Measurements from ENCODE around the gene PRKCD.
A peak's percentile ranks its signal among the peaks of the same experiment; 100 is the strongest.

The PRKCD gene

DNA sequence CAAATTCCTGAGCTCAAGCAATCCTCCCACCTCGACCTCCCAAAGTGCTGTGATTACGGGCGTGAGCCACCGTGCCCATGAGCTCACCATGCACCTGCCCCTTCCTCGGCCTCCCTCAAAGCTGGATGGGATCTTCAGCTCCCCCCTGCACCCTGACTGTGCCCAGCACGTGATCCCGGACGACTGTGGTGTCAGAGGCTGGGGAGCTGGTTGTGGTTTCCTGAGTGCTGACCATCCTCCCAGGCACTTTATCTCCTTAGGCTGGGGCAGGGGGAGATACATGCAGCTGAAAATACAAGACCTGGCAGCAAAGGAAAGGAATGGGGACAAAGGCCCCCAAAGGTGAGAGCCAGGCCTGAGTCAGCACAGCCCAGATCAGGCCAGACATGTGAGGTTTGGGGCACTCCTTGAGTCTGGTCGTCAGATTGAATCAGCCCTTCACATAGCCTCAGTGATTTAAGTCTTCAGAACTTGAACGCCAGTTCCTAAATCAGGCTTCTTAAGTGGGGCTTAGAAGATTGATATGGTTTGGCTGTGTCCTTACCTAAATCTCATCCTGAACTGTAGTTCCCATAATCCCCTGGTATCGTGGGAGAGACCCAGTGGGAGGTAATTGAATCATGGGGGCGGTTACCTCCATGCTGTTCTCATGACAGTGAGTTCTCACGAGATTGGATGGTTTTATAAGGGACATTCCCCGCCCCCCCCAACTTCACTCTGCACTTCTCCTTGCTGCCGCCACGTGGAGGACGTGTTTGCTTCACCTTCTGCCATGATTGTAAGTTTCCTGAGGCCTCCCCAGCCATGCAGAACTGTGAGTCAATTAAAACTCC is 35.8 kb downstream of the PRKCD start:
- Mint-ChIP-seq H3K4me3 (peak overlapping the region in 1 of 2 donors; percentile 3), H3K27ac (peak overlapping the region in 1 of 2 donors; percentile 27), H3K27me3 (peaks cover 7% of the 10 kb centered on the region), H3K4me1 (peaks cover 20% of the 10 kb centered on the region), H3K9me3 (no peaks in the 10 kb centered on the region)
- DNase-seq (peak in 1 of 2 donors; percentile 26), ATAC-seq (no peak)

GRCh38 chr3:53198256-53198977 is 37.4 kb downstream of the PRKCD start:
- H3K4me3 Mint-ChIP-seq: no peak overlapping the region
- ATAC-seq: no peak

DNA sequence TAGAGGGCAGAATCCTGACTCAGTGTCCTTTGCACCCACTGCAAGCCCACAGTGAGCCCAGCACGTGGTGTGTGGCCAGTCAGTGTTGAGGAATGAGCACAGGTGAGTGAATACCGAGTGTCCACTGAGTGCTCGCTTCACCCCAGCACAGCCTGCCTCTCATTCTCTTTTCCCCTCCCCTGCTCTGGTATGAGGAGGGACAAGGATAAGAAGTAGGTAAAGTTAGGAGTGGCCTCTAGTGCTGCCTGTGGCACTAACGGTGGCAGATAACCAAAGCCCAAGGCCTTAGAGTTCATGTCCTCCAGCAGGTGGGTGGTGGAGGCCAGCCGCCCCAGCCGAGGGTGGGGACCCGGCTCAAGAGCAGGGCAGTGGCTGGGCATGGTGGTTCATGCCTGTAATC is 38.0 kb downstream of the PRKCD start:
- Mint-ChIP-seq H3K27me3 (peaks cover 15% of the 10 kb centered on the region), H3K4me3 (no peak overlapping the region), H3K4me1 (peaks cover 20% of the 10 kb centered on the region), H3K27ac (no peak overlapping the region), H3K9me3 (no peaks in the 10 kb centered on the region)
- DNase-seq (no peak), ATAC-seq (no peak)

More at GRCh38 chr3:53198256-53198977, 37.4 kb downstream of the PRKCD start:
- Mint-ChIP-seq H3K27ac (peak overlapping the region in 1 of 2 donors; percentile 23), H3K9me3 (no peaks in the 10 kb centered on the region), H3K27me3 (peaks cover 15% of the 10 kb centered on the region), H3K4me1 (peaks cover 20% of the 10 kb centered on the region)
- DNase-seq: no peak

DNA sequence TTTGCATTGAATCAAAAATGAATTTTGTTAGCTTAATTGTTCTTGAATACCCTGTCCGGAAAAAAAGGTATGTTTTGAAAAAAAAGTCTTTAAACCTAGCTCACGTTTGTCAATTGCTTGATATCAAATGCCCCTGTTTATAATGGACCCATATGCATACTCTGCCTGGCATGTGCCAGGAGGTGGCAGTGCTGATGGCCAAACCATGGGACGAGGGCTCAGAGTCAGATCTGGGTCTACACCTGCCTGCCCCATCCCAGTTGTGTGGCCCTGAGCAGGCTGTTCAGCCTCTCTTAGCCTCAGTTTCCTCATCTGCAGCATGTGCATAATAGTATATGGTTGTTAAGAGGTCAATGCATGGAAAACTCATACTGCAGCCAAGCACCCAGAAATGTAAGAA is 38.8 kb downstream of the PRKCD start:
- Mint-ChIP-seq H3K27ac (no peak overlapping the region), H3K27me3 (peaks cover 15% of the 10 kb centered on the region), H3K9me3 (no peaks in the 10 kb centered on the region), H3K4me1 (peaks cover 20% of the 10 kb centered on the region), H3K4me3 (no peak overlapping the region)
- no peak for DNase-seq
- ATAC-seq: peak; percentile 58

DNA sequence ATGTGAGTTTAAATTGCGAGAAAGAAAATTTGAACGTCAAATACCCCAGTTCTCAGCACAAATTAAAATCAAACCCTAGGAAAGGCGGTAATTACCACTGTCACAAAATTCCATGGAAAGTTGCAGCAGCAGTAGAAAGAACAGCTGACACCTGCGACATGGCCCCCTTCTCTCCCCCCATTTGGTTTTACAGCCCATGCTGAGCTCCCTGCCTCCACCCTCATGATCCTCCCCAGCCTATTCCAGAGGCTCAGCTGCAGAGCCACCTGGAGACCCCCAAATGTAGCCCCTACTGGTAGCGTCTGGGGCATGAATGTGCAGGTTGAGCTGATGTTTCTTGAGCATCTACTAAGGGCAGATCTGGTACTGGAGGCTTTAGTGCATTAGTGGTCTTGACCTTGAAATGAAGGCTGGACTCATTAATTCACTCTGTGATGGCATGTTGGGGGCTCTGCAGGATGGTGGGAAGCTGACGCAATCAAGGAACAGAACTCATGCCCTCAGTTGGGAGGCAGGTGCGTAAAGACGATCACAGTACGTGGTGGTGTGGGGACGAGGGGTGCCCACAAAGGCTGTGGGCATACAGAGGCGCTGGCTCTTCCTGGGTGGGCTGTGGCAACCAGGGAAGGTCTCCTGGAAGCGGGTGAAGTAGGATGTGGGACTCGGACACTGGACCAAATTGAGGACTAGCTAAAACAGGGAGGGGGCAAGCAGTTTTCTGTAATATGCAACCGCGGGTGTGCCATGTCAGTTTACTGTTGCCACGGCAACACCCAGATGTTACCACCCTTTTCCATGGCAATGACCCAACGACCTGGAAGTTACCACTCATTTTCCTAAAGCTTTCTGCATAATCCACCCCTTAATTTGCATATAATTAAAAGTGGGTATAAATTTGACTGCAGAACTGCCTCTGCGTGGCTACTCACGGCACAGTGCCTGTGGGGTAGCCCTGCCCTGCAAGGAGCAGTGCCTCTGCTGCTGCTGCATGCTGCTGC is 39.8 kb downstream of the PRKCD start:
- DNase-seq (no peak), ATAC-seq (no peak)
- peaks cover 10% of the 10 kb centered on the region for H3K4me1 Mint-ChIP-seq
- H3K27ac Mint-ChIP-seq: no peak overlapping the region
- no peaks in the 10 kb centered on the region for H3K9me3 Mint-ChIP-seq
- H3K4me3 Mint-ChIP-seq: no peak overlapping the region
- peaks cover 15% of the 10 kb centered on the region for H3K27me3 Mint-ChIP-seq

DNA sequence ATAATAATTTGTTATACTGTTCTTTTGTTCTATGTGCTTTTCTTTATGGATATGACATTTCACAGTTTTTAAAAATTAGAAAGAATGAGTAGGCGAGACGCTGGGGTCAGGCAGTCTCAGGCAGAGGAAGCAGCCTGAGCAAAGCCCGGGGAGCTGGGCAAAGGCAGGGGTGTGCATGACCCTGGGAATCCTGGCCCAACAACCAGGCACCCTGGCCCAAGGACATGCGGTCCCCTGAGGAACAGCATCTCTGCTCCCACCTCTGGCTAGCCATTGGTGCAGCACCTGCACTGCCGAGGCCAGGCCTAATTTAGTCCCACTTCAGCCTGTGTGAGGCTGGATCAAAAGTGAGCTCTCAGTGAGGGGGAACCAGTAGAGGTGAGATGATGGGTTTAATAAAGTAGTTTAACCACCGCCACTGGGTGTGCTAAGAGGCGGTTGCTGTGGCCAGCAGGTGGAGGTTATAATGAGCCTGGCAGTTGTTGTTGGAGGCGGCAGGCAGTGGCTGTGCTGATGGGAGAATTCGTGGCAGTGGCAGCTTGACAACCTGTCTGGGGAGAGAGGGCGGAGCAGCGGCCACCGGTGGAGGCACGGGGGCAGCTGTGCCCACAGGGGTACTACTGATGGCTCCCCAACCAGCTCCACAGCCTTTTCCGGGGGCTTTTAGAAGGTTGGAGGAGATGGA is 41.5 kb downstream of the PRKCD start:
- ATAC-seq (no peak), DNase-seq (no peak)
- peak overlapping the region in 1 of 2 donors; percentile 90 for H3K27ac Mint-ChIP-seq
- no peaks in the 10 kb centered on the region for H3K4me1 Mint-ChIP-seq
- H3K27me3 Mint-ChIP-seq: peaks cover 15% of the 10 kb centered on the region
- H3K9me3 Mint-ChIP-seq: no peaks in the 10 kb centered on the region
- H3K4me3 Mint-ChIP-seq: no peak overlapping the region

- ATAC-seq: no peak
- no peak for DNase-seq
- peaks cover 8% of the 10 kb centered on the region for H3K4me1 Mint-ChIP-seq
- no peak overlapping the region for H3K27ac Mint-ChIP-seq
- H3K9me3 Mint-ChIP-seq: peaks cover 6 to 7% of the 10 kb centered on the region in 2 donors
- no peaks in the 10 kb centered on the region for H3K27me3 Mint-ChIP-seq
- no peak overlapping the region for H3K4me3 Mint-ChIP-seq
Measured at GRCh38 chr3:53211706-53212702, 51.0 kb downstream of the PRKCD start.

- Mint-ChIP-seq H3K27me3 (no peaks in the 10 kb centered on the region), H3K27ac (no peak overlapping the region), H3K4me1 (peaks cover 8% of the 10 kb centered on the region), H3K9me3 (peaks cover 5 to 6% of the 10 kb centered on the region in 2 donors), H3K4me3 (no peak overlapping the region)
- ATAC-seq: no peak
- DNase-seq: no peak
Measured at GRCh38 chr3:53213276-53213675, 52.3 kb downstream of the PRKCD start.

- no peak for DNase-seq
- no peak overlapping the region for H3K4me3 Mint-ChIP-seq
- ATAC-seq: no peak
- no peak overlapping the region for H3K27ac Mint-ChIP-seq
- H3K27me3 Mint-ChIP-seq: no peaks in the 10 kb centered on the region
- peaks cover 13% of the 10 kb centered on the region for H3K4me1 Mint-ChIP-seq
- H3K9me3 Mint-ChIP-seq: no peaks in the 10 kb centered on the region
Measured at GRCh38 chr3:53215816-53216215, 54.8 kb downstream of the PRKCD start.

DNA sequence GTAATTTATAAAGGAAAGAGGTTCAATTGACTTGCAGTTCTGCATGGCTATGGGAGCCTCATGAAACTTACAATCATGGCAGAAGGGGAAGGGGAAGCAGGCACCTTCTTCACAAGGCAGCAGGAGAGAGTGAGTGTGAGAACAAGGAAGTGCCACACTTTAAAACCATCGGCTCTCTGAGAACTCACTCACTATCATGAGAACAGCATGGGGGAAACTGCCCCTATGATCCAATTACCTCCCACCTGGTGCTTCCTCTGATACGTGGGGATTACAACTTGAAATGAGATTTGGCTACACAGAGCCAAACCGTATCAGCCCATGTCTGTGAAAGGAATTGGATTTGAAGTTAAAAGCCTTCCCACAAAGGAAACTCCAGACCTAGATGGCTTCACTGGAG is 55.7 kb downstream of the PRKCD start:
- Mint-ChIP-seq H3K4me1 (peaks cover 7% of the 10 kb centered on the region), H3K9me3 (no peaks in the 10 kb centered on the region), H3K27ac (no peak overlapping the region), H3K27me3 (no peaks in the 10 kb centered on the region), H3K4me3 (no peak overlapping the region)
- DNase-seq (no peak), ATAC-seq (no peak)

GRCh38 chr3:53217175-53217574 is 56.2 kb downstream of the PRKCD start:
- H3K27ac Mint-ChIP-seq: no peak overlapping the region
- peaks cover 5% of the 10 kb centered on the region for H3K4me1 Mint-ChIP-seq
- no peak for ATAC-seq
- DNase-seq: no peak
- no peak overlapping the region for H3K4me3 Mint-ChIP-seq
- no peaks in the 10 kb centered on the region for H3K27me3 Mint-ChIP-seq
- H3K9me3 Mint-ChIP-seq: no peaks in the 10 kb centered on the region

DNA sequence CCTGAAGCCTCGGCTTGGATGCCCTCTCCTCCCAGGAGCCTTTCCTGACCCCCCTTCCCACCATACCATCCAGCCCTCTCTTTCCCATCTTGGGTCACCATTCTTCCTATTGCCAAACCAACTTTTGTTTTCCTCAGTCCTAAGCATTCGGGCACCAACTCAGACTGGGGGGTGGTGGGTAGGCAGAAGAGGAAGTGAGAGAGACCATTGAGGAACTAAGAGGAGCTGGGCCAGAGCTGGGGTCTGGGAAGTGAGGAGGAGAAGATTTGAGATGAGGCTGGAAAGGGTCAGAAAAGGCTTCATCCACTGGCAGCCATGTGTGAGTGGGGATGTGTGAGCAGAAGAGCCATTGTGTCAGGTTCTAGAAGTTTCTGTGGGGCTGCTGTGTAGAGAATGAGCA is 57.1 kb downstream of the PRKCD start:
- DNase-seq: no peak
- Mint-ChIP-seq H3K27ac (no peak overlapping the region), H3K4me3 (no peak overlapping the region), H3K9me3 (no peaks in the 10 kb centered on the region), H3K27me3 (no peaks in the 10 kb centered on the region), H3K4me1 (peaks cover 5% of the 10 kb centered on the region)
- ATAC-seq: no peak

DNA sequence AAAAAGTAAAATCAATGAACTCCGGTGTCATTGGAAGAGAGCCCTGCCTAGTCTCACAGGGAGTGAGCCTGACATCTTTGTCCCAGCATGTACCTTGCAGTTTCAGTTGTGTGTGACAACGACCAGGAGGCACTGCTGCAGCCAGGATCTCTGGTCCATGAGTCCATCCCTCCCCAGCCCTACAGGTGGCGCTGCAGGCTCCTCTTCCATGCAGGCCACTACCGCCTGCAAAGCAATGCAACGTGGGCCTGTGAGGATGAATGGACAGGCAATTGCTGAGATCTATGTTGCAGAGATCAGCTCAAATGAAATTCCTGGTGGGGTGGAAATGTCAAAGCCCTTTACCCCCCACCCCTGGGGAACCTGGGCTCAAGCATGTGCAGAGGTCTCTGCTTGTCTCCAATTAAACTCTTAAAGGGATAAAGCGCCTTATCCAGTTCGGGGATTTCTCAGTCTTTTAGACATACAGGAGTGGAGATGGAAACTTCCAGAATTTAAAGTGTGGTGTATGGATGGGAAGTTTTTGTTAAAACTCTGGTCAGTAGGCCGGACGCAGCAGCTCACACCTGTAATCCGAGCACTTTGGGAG is 59.0 kb downstream of the PRKCD start:
- Mint-ChIP-seq H3K27me3 (no peaks in the 10 kb centered on the region), H3K9me3 (no peaks in the 10 kb centered on the region), H3K27ac (no peak overlapping the region), H3K4me3 (no peak overlapping the region), H3K4me1 (peaks cover 5% of the 10 kb centered on the region)
- peak; percentile 95 for ATAC-seq
- peak; percentile 76 to 84 for DNase-seq

DNA sequence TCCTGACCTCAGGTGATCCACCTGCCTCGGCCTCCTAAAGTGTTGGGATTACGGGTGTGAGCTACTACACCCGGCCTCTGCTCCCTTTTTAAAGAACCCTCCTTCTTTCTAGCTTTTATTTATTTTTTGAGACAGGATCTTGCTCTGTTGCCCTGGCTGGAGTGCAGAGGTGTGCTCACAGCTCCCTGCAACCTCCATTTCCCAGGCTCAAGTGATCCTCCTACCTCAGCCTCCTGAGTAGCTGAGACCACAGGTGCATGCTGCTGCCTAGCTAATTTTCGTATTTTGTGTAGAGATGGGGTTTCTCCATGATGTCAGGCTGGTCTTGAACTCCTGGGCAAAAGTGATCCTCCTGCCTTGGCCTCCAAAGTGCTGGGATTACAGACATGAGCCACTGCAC is 60.3 kb downstream of the PRKCD start:
- peaks cover 5% of the 10 kb centered on the region for H3K4me1 Mint-ChIP-seq
- DNase-seq: no peak
- H3K9me3 Mint-ChIP-seq: no peaks in the 10 kb centered on the region
- peak overlapping the region in 1 of 2 donors; percentile 77 for H3K27ac Mint-ChIP-seq
- H3K4me3 Mint-ChIP-seq: no peak overlapping the region
- no peaks in the 10 kb centered on the region for H3K27me3 Mint-ChIP-seq
- no peak for ATAC-seq
